ENCODE results near the gene HES3. TPM values are rescaled to one million over a fixed set of nuclear protein-coding genes. Genes with fewer than 3 reads are reported as not detected.

HES3 gene
- total RNA-seq, 2 donors from 2014 or later = not detected

Other genes starting within 250 kb of the HES3 start
- gene KCNAB2, start 198.3 kb upstream of the HES3 start, total RNA-seq = 100 to 1,000 TPM; 214 to 334 TPM
- under 1 TPM; 0.47 to 0.59 TPM for gene CHD5, start 63.9 kb upstream of the HES3 start, total RNA-seq
- 100 to 1,000 TPM; 514 to 595 TPM for gene RPL22, start 44.6 kb upstream of the HES3 start, total RNA-seq
- gene RNF207, start 38.1 kb upstream of the HES3 start, total RNA-seq = 10 to 100 TPM in 1 of 2 donors, 1 to 10 TPM in 1; 1.5 to 20.6 TPM
- gene ICMT, start 8.2 kb upstream of the HES3 start, total RNA-seq = 10 to 100 TPM; 31.6 to 34.1 TPM
- under 1 TPM; 0.31 to 0.73 TPM for gene GPR153, start 16.9 kb downstream of the HES3 start, total RNA-seq
- 10 to 100 TPM; 46.0 to 75.8 TPM for gene ACOT7, start 149.6 kb downstream of the HES3 start, total RNA-seq
- gene HES2, start 175.7 kb downstream of the HES3 start, total RNA-seq = 1 to 10 TPM in 1 of 2 donors, under 1 TPM in 1; 0.35 to 1.1 TPM
- gene ESPN, start 180.6 kb downstream of the HES3 start, total RNA-seq = 1 to 10 TPM in 1 of 2 donors, under 1 TPM in 1; 0.89 to 1.9 TPM
- 10 to 100 TPM; 68.0 to 88.5 TPM for gene TNFRSF25, start 222.0 kb downstream of the HES3 start, total RNA-seq
- 1 to 10 TPM; 2.8 to 3.9 TPM for gene PLEKHG5, start 247.5 kb downstream of the HES3 start, total RNA-seq

Data from activated naive CD4-positive, alpha-beta T cell treated with anti-CD3 and anti-CD28 coated beads, Interleukin-2, amount 50 U/mL, for 72 hours (primary cell).